ENCODE data around the gene NPTX2.

DNA sequence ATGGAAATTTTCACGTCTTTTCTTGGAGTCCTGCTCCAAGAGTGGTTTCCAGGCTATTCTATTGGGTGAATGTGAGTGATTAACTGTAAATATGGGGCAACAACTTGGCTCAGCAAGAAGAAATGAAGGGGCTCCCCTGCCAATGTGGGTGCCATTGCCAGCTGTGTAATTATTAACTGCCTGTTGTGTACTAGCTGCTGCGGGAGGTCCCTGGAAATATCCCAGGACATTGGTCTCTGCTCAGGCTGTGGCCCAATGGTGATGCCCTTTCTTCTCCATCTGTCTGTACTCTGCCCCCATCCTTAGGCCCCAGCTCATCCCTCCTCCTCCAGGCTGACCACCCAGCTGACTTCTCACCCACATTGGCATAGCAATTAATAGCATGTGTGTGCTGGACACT lies 29.4 kb downstream of the NPTX2 start:
- TF ChIP-seq CTCF (conservative IDR thresholded peaks at IDR 0.05; ENCODE audit: low read depth in 2 of 2) (no peak), POLR2AphosphoS5 (IDR thresholded peaks at IDR 0.05; ENCODE audit: low read depth) (no peak), REST (IDR thresholded peaks at IDR 0.05; ENCODE audit: unreplicated experiment) (no peak), EZH2phosphoT487 (IDR thresholded peaks at IDR 0.05; ENCODE audit: unreplicated experiment) (no peak), EZH2 (IDR thresholded peaks at IDR 0.05; ENCODE audit: low read depth, unreplicated experiment) (no peak), ZNF114 (CRISPR knock-in tag; IDR thresholded peaks at IDR 0.05) (no peak), STAT1 (IDR thresholded peaks at IDR 0.05; ENCODE audit: unreplicated experiment) (no peak), CREB1 (CRISPR knock-in tag; IDR thresholded peaks at IDR 0.05; ENCODE audit: low read depth) (no peak), NANOG (IDR thresholded peaks at IDR 0.05; ENCODE audit: borderline replicate concordance) (no peak)
- TF ChIP-seq, protein P1, sequence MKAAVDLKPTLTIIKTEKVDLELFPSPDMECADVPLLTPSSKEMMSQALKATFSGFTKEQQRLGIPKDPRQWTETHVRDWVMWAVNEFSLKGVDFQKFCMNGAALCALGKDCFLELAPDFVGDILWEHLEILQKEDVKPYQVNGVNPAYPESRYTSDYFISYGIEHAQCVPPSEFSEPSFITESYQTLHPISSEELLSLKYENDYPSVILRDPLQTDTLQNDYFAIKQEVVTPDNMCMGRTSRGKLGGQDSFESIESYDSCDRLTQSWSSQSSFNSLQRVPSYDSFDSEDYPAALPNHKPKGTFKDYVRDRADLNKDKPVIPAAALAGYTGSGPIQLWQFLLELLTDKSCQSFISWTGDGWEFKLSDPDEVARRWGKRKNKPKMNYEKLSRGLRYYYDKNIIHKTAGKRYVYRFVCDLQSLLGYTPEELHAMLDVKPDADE (IDR thresholded peaks at IDR 0.05) = no peak

All from GM23338 (cell line).